ENCODE results near the gene COL20A1.

Gene COL20A1

GRCh38 chr20:63326314-63327230 is 33.6 kb downstream of the COL20A1 start:
- TF ChIP-seq CTCF (IDR thresholded peaks at IDR 0.05) = no peak

GRCh38 chr20:63327231-63327745 is 34.3 kb downstream of the COL20A1 start:
- TF ChIP-seq CTCF (IDR thresholded peaks at IDR 0.05) = no peak

GRCh38 chr20:63328026-63328700 is 35.2 kb downstream of the COL20A1 start:
- no peak for TF ChIP-seq CTCF (IDR thresholded peaks at IDR 0.05)

GRCh38 chr20:63328718-63329275 is 35.8 kb downstream of the COL20A1 start:
- no peak for TF ChIP-seq CTCF (IDR thresholded peaks at IDR 0.05)

GRCh38 chr20:63329331-63330083 is 36.5 kb downstream of the COL20A1 start:
- TF ChIP-seq CTCF (IDR thresholded peaks at IDR 0.05) = no peak

- TF ChIP-seq CTCF (IDR thresholded peaks at IDR 0.05) = no peak
Measured at GRCh38 chr20:63330084-63330760, 37.2 kb downstream of the COL20A1 start.
